WTC11 (cell line): ENCODE measurements around the gene FRK. TPM values are rescaled to one million over a fixed set of nuclear protein-coding genes. Genes with fewer than 3 reads are reported as not detected.
"Not testable (repeated sequence)": the region's sequence is repeated elsewhere in the genome, so short reads cannot be mapped to it uniquely, and the experiment has no call there.

Experiments used
- ATAC-seq: fragments of 200-7000 bp; cut with Tn5 transposase; 2 replicates; pipeline ENCODE4 v1.10.0; 2021; ENCODE audit warnings: mild to moderate bottlenecking, moderate library complexity
- CTCF ChIA-PET: fragments of 300-600 bp; sonication (Branson Sonifier 250); formaldehyde crosslinking; loops from one replicate; lab custom pipeline; 2021; ENCODE audit warnings: antibody characterized with exemption; lab: Charles Lee
- POLR2A ChIA-PET: fragments of 350-600 bp; sonication (Branson Sonifier 250); formaldehyde crosslinking; loops from one replicate; lab custom pipeline; 2021; ENCODE audit warnings: antibody characterized with exemption; lab: Charles Lee
- DNase-seq: peaks from one replicate; pipeline ENCODE4 v3.0.0; 2021; ENCODE audit warnings: low spot score
- H3K27ac Mint-ChIP-seq: 2 replicates; pipeline ENCODE4 v1.8.0; 2021; ENCODE audit warnings: mixed read lengths
- H3K27me3 Mint-ChIP-seq: 2 replicates; pipeline ENCODE4 v1.8.0; 2021; ENCODE audit warnings: low read depth, mild to moderate bottlenecking, moderate library complexity, mixed read lengths
- H3K36me3 Mint-ChIP-seq: 2 replicates; pipeline ENCODE4 v1.8.0; 2021; ENCODE audit warnings: mixed read lengths
- H3K4me1 Mint-ChIP-seq: 2 replicates; pipeline ENCODE4 v1.8.0; 2022; ENCODE audit warnings: mixed read lengths
- H3K4me3 Mint-ChIP-seq: 2 replicates; pipeline ENCODE4 v1.8.0; 2021; ENCODE audit warnings: mild to moderate bottlenecking, moderate library complexity, mixed read lengths
- H3K9me3 Mint-ChIP-seq: 2 replicates; pipeline ENCODE4 v1.8.0; 2021; ENCODE audit warnings: mixed read lengths
- E2F1 ChIP-seq: sonication (generic); formaldehyde crosslinking; IDR thresholded peaks from 2 replicates; pipeline ENCODE4 v1.8.0; 2022; ENCODE audit warnings: mild to moderate bottlenecking, missing genetic modification reagents
- FOXP1 ChIP-seq: sonication (generic); formaldehyde crosslinking; IDR thresholded peaks from 2 replicates; pipeline ENCODE4 v1.8.0; 2022; ENCODE audit warnings: missing genetic modification reagents, mild to moderate bottlenecking, moderate library complexity, borderline replicate concordance
- GABPB1 ChIP-seq: sonication (generic); formaldehyde crosslinking; IDR thresholded peaks from 2 replicates; pipeline ENCODE4 v1.8.1; 2023; ENCODE audit warnings: mild to moderate bottlenecking, missing genetic modification reagents
- MLX ChIP-seq: sonication (generic); formaldehyde crosslinking; IDR thresholded peaks from 2 replicates; pipeline ENCODE4 v1.8.1; 2023; ENCODE audit warnings: mild to moderate bottlenecking, missing genetic modification reagents, moderate library complexity
- OVOL2 ChIP-seq: fragments of 250-450 bp; sonication (Bioruptor Pico); IDR thresholded peaks from 2 replicates; pipeline ENCODE4 v1.9.0; 2021; ENCODE audit warnings: mild to moderate bottlenecking, borderline replicate concordance
- SOX15 ChIP-seq: fragments of 250-450 bp; sonication (Bioruptor Pico); IDR thresholded peaks from 2 replicates; pipeline ENCODE4 v1.9.0; 2021; ENCODE audit warnings: mild to moderate bottlenecking
- TEAD4 ChIP-seq: sonication (generic); formaldehyde crosslinking; IDR thresholded peaks from 2 replicates; pipeline ENCODE4 v1.8.0; 2022; ENCODE audit warnings: mild to moderate bottlenecking, missing genetic modification reagents
- USF1 ChIP-seq: sonication (generic); formaldehyde crosslinking; IDR thresholded peaks from 2 replicates; pipeline ENCODE4 v1.8.0; 2022; ENCODE audit warnings: mild to moderate bottlenecking, missing genetic modification reagents
- ZNF317 ChIP-seq: sonication (generic); formaldehyde crosslinking; IDR thresholded peaks from 2 replicates; pipeline ENCODE4 v1.8.1; 2023; ENCODE audit warnings: low read depth, mild to moderate bottlenecking, moderate library complexity, missing genetic modification reagents, borderline replicate concordance
- ZNF396 ChIP-seq: fragments of 250-450 bp; sonication (Bioruptor Pico); IDR thresholded peaks from 2 replicates; pipeline ENCODE4 v1.8.0; 2021; ENCODE audit warnings: mild to moderate bottlenecking, moderate library complexity, borderline replicate concordance
- ZNF416 ChIP-seq: fragments of 250-450 bp; sonication (Bioruptor Pico); IDR thresholded peaks from 2 replicates; pipeline ENCODE4 v1.9.0; 2021; ENCODE audit warnings: mild to moderate bottlenecking, inconsistent platforms
- ZNF425 ChIP-seq: fragments of 250-450 bp; sonication (Bioruptor Pico); conservative IDR thresholded peaks from 2 replicates; pipeline ENCODE4 v1.9.0; 2021; ENCODE audit warnings: mild to moderate bottlenecking
- ZNF512 ChIP-seq: sonication (generic); formaldehyde crosslinking; IDR thresholded peaks from 2 replicates; pipeline ENCODE4 v1.8.1; 2022; ENCODE audit warnings: missing genetic modification reagents, borderline replicate concordance
- ZSCAN18 ChIP-seq: fragments of 250-450 bp; sonication (Bioruptor Pico); IDR thresholded peaks from 2 replicates; pipeline ENCODE4 v2.1.2; 2022; ENCODE audit warnings: mild to moderate bottlenecking, moderate library complexity
- total RNA-seq: library from RNA; stranded (reverse); gene quantifications from 3 replicates; pipeline ENCODE4 v1.2.3, GENCODE V29; 2021

Gene FRK
- total RNA-seq, 1 experiment from 2014 or later = 0.13 TPM

GRCh38 chr6:115969207-115969929 lies 91.3 kb downstream of the FRK start:
- H3K9me3 Mint-ChIP-seq = no peaks in the 10 kb centered on the region
- no peaks in the 10 kb centered on the region for H3K36me3 Mint-ChIP-seq
- no peak overlapping the region for H3K4me3 Mint-ChIP-seq
- DNase-seq (peak; percentile 29), ATAC-seq (peak; percentile 95)
- POLR2A ChIA-PET = interaction anchor here (1.5 kb wide), 1 partner anchor 131 kb away, joined by 5 read pairs; the partner anchor contains the start of gene NT5DC1
- no peaks in the 10 kb centered on the region for H3K27me3 Mint-ChIP-seq
- H3K27ac Mint-ChIP-seq = peak overlapping the region; percentile 67
- peaks cover 21% of the 10 kb centered on the region for H3K4me1 Mint-ChIP-seq
- CTCF ChIA-PET = interaction anchor here (0.7 to 1.4 kb wide), 5 partner anchors 13 to 128 kb away, joined by 3 to 6 read pairs (median 4); no protein-coding TSS in a partner anchor
- TF ChIP-seq E2F1 (CRISPR knock-in tag) (no peak), TEAD4 (CRISPR knock-in tag) (no peak), GABPB1 (CRISPR knock-in tag) (peak; percentile 87), SOX15 (no peak), OVOL2 (CRISPR knock-in tag) (no peak), ZNF317 (CRISPR knock-in tag) (no peak), MLX (no peak)

DNA sequence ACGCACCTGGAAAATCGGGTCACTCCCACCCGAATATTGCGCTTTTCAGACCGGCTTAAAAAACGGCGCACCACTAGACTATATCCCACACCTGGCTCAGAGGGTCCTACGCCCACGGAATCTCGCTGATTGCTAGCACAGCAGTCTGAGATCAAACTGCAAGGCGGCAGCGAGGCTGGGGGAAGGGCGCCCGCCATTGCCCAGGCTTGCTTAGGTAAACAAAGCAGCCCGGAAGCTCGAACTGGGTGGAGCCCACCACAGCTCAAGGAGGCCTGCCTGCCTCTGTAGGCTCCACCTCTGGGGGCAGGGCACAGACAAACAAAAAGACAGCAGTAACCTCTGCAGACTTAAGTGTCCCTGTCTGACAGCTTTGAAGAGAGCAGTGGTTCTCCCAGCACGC lies 100.4 kb downstream of the FRK start:
- POLR2A ChIA-PET, DNase-seq, ATAC-seq, H3K4me1 Mint-ChIP-seq, H3K36me3 Mint-ChIP-seq, CTCF ChIA-PET, H3K9me3 Mint-ChIP-seq, H3K27ac Mint-ChIP-seq, H3K27me3 Mint-ChIP-seq: not testable (repeated sequence)
- H3K4me3 Mint-ChIP-seq = peak overlapping the region; percentile 58

GRCh38 chr6:115958958-115959357 lies 101.7 kb downstream of the FRK start:
- Mint-ChIP-seq H3K36me3 (no peaks in the 10 kb centered on the region), H3K27me3 (no peaks in the 10 kb centered on the region), H3K4me1 (peaks cover 7% of the 10 kb centered on the region), H3K27ac (no peak overlapping the region), H3K9me3 (no peaks in the 10 kb centered on the region), H3K4me3 (no peak overlapping the region)
- ChIA-PET POLR2A (no interaction called here), CTCF (no interaction called here)
- DNase-seq (no peak), ATAC-seq (no peak)
- no peak for TF ChIP-seq ZSCAN18
- TF ChIP-seq ZNF416 (CRISPR knock-in tag) = no peak
- no peak for TF ChIP-seq ZNF396 (CRISPR knock-in tag)
- no peak for TF ChIP-seq ZNF512

GRCh38 chr6:115954740-115955139 lies 106.0 kb downstream of the FRK start:
- TF ChIP-seq MLX (no peak), USF1 (CRISPR knock-in tag) (no peak), FOXP1 (CRISPR knock-in tag) (no peak), ZNF425 (CRISPR knock-in tag) (no peak), ZNF396 (CRISPR knock-in tag) (no peak)
- Mint-ChIP-seq H3K9me3 (peaks cover 7% of the 10 kb centered on the region), H3K27ac (no peak overlapping the region), H3K36me3 (peaks cover 2% of the 10 kb centered on the region; the same call in 1 of the 2 replicates), H3K4me3 (no peak overlapping the region), H3K27me3 (no peaks in the 10 kb centered on the region), H3K4me1 (peaks cover 5% of the 10 kb centered on the region)
- ChIA-PET POLR2A (no interaction called here), CTCF (no interaction called here)
- DNase-seq = no peak
- no peak for ATAC-seq
